Erythroblast (primary cell): Measurements from ENCODE around the gene TRAPPC14.

ENCODE experiments used
- GATA1 ChIP-seq: IDR thresholded peaks from 2 replicates; pipeline ENCODE4 v1.6.1; 2011; ENCODE audit warnings: low read depth, mild to moderate bottlenecking, control low read depth, low read length, moderate library complexity
- POLR2A ChIP-seq: IDR thresholded peaks from 2 replicates; pipeline ENCODE4 v1.6.1; 2011; ENCODE audit warnings: mild to moderate bottlenecking, low read length

GRCh38 chr7:100141555-100141949 is 17.0 kb downstream of the TRAPPC14 start:
- no peak for TF ChIP-seq POLR2A
- no peak for TF ChIP-seq GATA1
